A549 (cell line): ENCODE results near the gene SLC25A26. TPM values are rescaled to one million over a fixed set of nuclear protein-coding genes. Genes with fewer than 3 reads are reported as not detected.

Experiments used
- ATAC-seq, 2 experiments: fragments of 200-7000 bp in 1 of 2; fragments of >200 bp in 1 of 2; cut with Nextera tagmentation in 1 of 2; cut with Tn5 transposase in 1 of 2; 3 replicates each; pipeline versions ENCODE4 v1.8.0 to v1.9.1; 2018 to 2020; ENCODE audit warnings: mild to moderate bottlenecking in 1 of 2, moderate library complexity in 1 of 2
- CTCF ChIA-PET: fragments of 300-600 bp; sonication (Branson Sonifier 250); formaldehyde crosslinking; extraction: SDS; loops from one replicate; lab custom pipeline; 2021; ENCODE audit warnings: antibody characterized with exemption, inconsistent platforms; lab: Yijun Ruan, JAX
- POLR2A ChIA-PET: fragments of 350-600 bp; formaldehyde crosslinking; extraction: SDS; loops from one replicate; lab custom pipeline; 2021; ENCODE audit warnings: antibody characterized with exemption, inconsistent platforms; lab: Yijun Ruan, JAX
- DNase-seq, 2 experiments: peaks; one replicate each; pipeline versions ENCODE4 v3.0.0 to v3.0.0-alpha.2; 2011 to 2016; ENCODE audit warnings: low read depth in 1 of 2, low spot score in 1 of 2
- FAIRE-seq: peaks from 2 replicates; lab custom pipeline; 2011; peaks lifted over from hg19 to GRCh38; lab: Jason Lieb, UNC
- H3K27ac ChIP-seq, 2 experiments: fragments of >200 bp; sonication (Bioruptor Twin); formaldehyde crosslinking; 3 replicates each; pipeline ENCODE4 v1.5.1; 2016 to 2017
- H3K4me1 ChIP-seq: fragments of >200 bp; sonication (Bioruptor Twin); formaldehyde crosslinking; 3 replicates; pipeline ENCODE4 v1.6.1; 2016
- H3K4me2 ChIP-seq: fragments of >200 bp; sonication (Bioruptor Twin); formaldehyde crosslinking; 3 replicates; pipeline ENCODE4 v1.6.1; 2016
- H3K4me3 ChIP-seq: fragments of >200 bp; sonication (Bioruptor Twin); formaldehyde crosslinking; 3 replicates; pipeline ENCODE4 v1.5.1; 2016
- H3K9me3 ChIP-seq: fragments of >200 bp; sonication (Bioruptor Twin); formaldehyde crosslinking; 3 replicates; pipeline ENCODE4 v1.6.1; 2016
- CBX8 ChIP-seq: fragments of 200-600 bp; sonication (generic); IDR thresholded peaks from 2 replicates; pipeline ENCODE4 v1.6.1; 2016
- CHD4 ChIP-seq: fragments of 200-600 bp; sonication (generic); IDR thresholded peaks from 2 replicates; pipeline ENCODE4 v1.6.1; 2016; ENCODE audit warnings: antibody characterized with exemption, mild to moderate bottlenecking, borderline replicate concordance
- CTCF ChIP-seq: fragments of >200 bp; sonication (Bioruptor Twin); formaldehyde crosslinking; IDR thresholded peaks from 3 replicates; pipeline ENCODE4 v1.5.1; 2016
- E2F6 ChIP-seq: IDR thresholded peaks from 2 replicates; pipeline ENCODE4 v1.6.1; 2012; ENCODE audit warnings: low read depth, borderline replicate concordance
- EHMT2 ChIP-seq: fragments of 200-600 bp; sonication (generic); IDR thresholded peaks from 2 replicates; pipeline ENCODE4 v1.6.1; 2016; ENCODE audit warnings: antibody characterized with exemption, low read depth, mild to moderate bottlenecking, moderate library complexity
- FOSB ChIP-seq: fragments of 250-450 bp; sonication (Bioruptor Pico); IDR thresholded peaks from 2 replicates; pipeline ENCODE4 v1.5.0; 2020; ENCODE audit warnings: mild to moderate bottlenecking, moderate library complexity
- FOSL2 ChIP-seq, 2 experiments: fragments of 450-650 bp in 1 of 2; fragments of >200 bp in 1 of 2; sonication (Bioruptor Twin) in 1 of 2; formaldehyde crosslinking; IDR thresholded peaks; 2 replicates each; pipeline versions ENCODE4 v1.5.0 to v1.6.1; 2016 to 2020; ENCODE audit warnings: mild to moderate bottlenecking in 1 of 2, moderate library complexity in 1 of 2
- HMGXB4 ChIP-seq: fragments of 250-450 bp; sonication (Bioruptor Pico); IDR thresholded peaks from 2 replicates; pipeline ENCODE4 v1.5.0; 2021; ENCODE audit warnings: mild to moderate bottlenecking, moderate library complexity, borderline replicate concordance
- HOXA7 ChIP-seq: fragments of 250-450 bp; sonication (Bioruptor Pico); IDR thresholded peaks from 2 replicates; pipeline ENCODE4 v1.5.0; 2020; ENCODE audit warnings: mild to moderate bottlenecking, moderate library complexity
- NFE2L2 ChIP-seq: fragments of 150-350 bp; conservative IDR thresholded peaks from 2 replicates; pipeline ENCODE4 v1.6.1; 2014; ENCODE audit warnings: low read length
- NPAS2 ChIP-seq: fragments of 250-450 bp; sonication (Bioruptor Pico); IDR thresholded peaks from 2 replicates; pipeline ENCODE4 v1.8.0; 2022; ENCODE audit warnings: mild to moderate bottlenecking, moderate library complexity, borderline replicate concordance
- POLR2AphosphoS2 ChIP-seq: conservative IDR thresholded peaks from 2 replicates; pipeline ENCODE4 v1.6.1; 2012; ENCODE audit warnings: low read length, improper control_type of control experiment, inconsistent platforms
- RNF2 ChIP-seq: fragments of 200-600 bp; sonication (generic); IDR thresholded peaks from 2 replicates; pipeline ENCODE4 v1.6.1; 2016; ENCODE audit warnings: low read depth, mild to moderate bottlenecking, antibody characterized with exemption, moderate library complexity, borderline replicate concordance
- SMC3 ChIP-seq: fragments of >200 bp; sonication (Bioruptor Twin); formaldehyde crosslinking; IDR thresholded peaks from 3 replicates; pipeline ENCODE4 v1.6.1; 2018; ENCODE audit warnings: inconsistent platforms
- SREBF2 ChIP-seq: fragments of 450-650 bp; IDR thresholded peaks from 2 replicates; pipeline ENCODE4 v1.6.1; 2014; ENCODE audit warnings: mild to moderate bottlenecking, moderate library complexity
- ZC3H11A ChIP-seq: fragments of 450-650 bp; IDR thresholded peaks from 2 replicates; pipeline ENCODE4 v1.6.1; 2014; ENCODE audit warnings: antibody characterized with exemption, mild to moderate bottlenecking
- ZNF302 ChIP-seq: fragments of 250-450 bp; sonication (Bioruptor Pico); IDR thresholded peaks from 2 replicates; pipeline ENCODE4 v1.9.0; 2021; ENCODE audit warnings: inconsistent platforms, mild to moderate bottlenecking, moderate library complexity
- ZSCAN20 ChIP-seq: fragments of 250-450 bp; sonication (Bioruptor Pico); IDR thresholded peaks from 2 replicates; pipeline ENCODE4 v1.8.0; 2022; ENCODE audit warnings: mild to moderate bottlenecking, moderate library complexity
- WGBS: methylation state at CpG from one replicate; pipeline ENCODE4 v1.1.6; 2017; ENCODE audit errors: missing lambda C conversion rate; 5-methylcytosine and 5-hydroxymethylcytosine counted together
- polyA plus RNA-seq, 4 experiments: library from polyadenylated mRNA; depleted of rRNA in 3 of 4; stranded (reverse); fragments of >200 nt; fragmentation: RNase III in 1 of 4; extraction: RNeasy Plus Mini Kit Qiagen cat#74134 plus additional on column Dnase treatment in 1 of 4; gene quantifications; 2 replicates in 3 of 4; 3 replicates in 1 of 4; pipeline ENCODE4 v1.2.3, GENCODE V29; 2011 to 2017
- TF ChIP-seq, protein P1 (sequence below): IDR thresholded peaks from 2 replicates; pipeline ENCODE4 v1.6.1; 2012
- TF ChIP-seq, protein P2 (sequence below): fragments of >200 bp; sonication (Bioruptor Twin); formaldehyde crosslinking; IDR thresholded peaks from 3 replicates; pipeline ENCODE4 v1.6.1; 2016

Gene SLC25A26
- polyA plus RNA-seq, 2 of the 4 experiments (the other 2 are of a cell fraction), result 13.0 to 30.5 TPM

DNA sequence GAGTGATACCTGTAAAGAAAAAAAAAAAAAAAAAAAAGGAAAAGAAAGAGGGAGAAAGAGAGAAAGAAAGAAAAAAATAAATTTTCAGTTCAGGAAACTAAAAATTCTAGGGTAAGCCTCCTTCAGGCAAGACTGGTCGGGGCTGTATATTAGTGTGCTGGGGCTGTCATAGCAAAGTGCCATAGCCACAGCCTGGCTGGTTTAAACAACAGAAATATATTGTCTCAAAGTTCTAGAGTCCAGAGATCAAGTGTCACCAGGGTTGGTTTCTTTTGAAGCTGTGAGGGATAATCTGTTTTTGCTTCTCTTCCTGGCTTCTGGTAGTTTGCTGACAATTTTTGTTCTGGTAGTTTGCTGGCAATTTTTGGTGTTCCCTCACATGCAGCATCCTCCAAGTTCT lies 48.4 kb upstream of the SLC25A26 start:
- H3K4me3 ChIP-seq, result no peak overlapping the region
- no peaks in the 10 kb centered on the region for H3K4me1 ChIP-seq
- TF ChIP-seq CHD4 (no peak), RNF2 (no peak), HOXA7 (CRISPR knock-in tag) (no peak), ZSCAN20 (no peak), ZC3H11A (no peak), HMGXB4 (no peak), POLR2AphosphoS2 (no peak), NPAS2 (CRISPR knock-in tag) (no peak), CBX8 (no peak), CTCF (no peak), ZNF302 (CRISPR knock-in tag) (no peak), SMC3 (no peak), SREBF2 (no peak), FOSL2 (IDR thresholded peaks at IDR 0.05) (no peak), FOSL2 (CRISPR knock-in tag; IDR thresholded peaks at IDR 0.05) (no peak), E2F6 (no peak), FOSB (CRISPR knock-in tag) (no peak)
- TF ChIP-seq, protein P1, sequence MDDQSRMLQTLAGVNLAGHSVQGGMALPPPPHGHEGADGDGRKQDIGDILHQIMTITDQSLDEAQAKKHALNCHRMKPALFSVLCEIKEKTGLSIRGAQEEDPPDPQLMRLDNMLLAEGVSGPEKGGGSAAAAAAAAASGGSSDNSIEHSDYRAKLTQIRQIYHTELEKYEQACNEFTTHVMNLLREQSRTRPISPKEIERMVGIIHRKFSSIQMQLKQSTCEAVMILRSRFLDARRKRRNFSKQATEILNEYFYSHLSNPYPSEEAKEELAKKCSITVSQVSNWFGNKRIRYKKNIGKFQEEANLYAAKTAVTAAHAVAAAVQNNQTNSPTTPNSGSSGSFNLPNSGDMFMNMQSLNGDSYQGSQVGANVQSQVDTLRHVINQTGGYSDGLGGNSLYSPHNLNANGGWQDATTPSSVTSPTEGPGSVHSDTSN, result no peak
- TF ChIP-seq, protein P2, sequence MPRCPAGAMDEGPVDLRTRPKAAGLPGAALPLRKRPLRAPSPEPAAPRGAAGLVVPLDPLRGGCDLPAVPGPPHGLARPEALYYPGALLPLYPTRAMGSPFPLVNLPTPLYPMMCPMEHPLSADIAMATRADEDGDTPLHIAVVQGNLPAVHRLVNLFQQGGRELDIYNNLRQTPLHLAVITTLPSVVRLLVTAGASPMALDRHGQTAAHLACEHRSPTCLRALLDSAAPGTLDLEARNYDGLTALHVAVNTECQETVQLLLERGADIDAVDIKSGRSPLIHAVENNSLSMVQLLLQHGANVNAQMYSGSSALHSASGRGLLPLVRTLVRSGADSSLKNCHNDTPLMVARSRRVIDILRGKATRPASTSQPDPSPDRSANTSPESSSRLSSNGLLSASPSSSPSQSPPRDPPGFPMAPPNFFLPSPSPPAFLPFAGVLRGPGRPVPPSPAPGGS, result no peak
- CTCF ChIA-PET, result interaction anchor here (0.7 to 1.1 kb wide), 2 partner anchors 19 to 33 kb away, joined by 3 read pairs; no protein-coding TSS in a partner anchor
- DNase-seq (no peak), ATAC-seq (no peak), FAIRE-seq (no peak)
- no peak overlapping the region for H3K4me2 ChIP-seq
- H3K9me3 ChIP-seq, result no peaks in the 10 kb centered on the region
- no peak overlapping the region for H3K27ac ChIP-seq
- POLR2A ChIA-PET, result no interaction called here
- 4% methylated on average over 1 of the region's 1 CpG for WGBS

GRCh38 chr3:66177026-66177425 lies 43.8 kb upstream of the SLC25A26 start:
- H3K9me3 ChIP-seq, result no peaks in the 10 kb centered on the region
- 0% methylated on average over 1 of the region's 1 CpG for WGBS

More at GRCh38 chr3:66177026-66177425, 43.8 kb upstream of the SLC25A26 start:
- DNase-seq (no peak), ATAC-seq (no peak), FAIRE-seq (no peak)
- H3K4me1 ChIP-seq, result no peaks in the 10 kb centered on the region
- CTCF ChIA-PET, result no interaction called here
- no peak overlapping the region for H3K4me3 ChIP-seq
- no peak overlapping the region for H3K27ac ChIP-seq
- H3K4me2 ChIP-seq, result no peak overlapping the region
- TF ChIP-seq NFE2L2 (no peak), ZSCAN20 (no peak), EHMT2 (no peak)
- TF ChIP-seq, protein P1, result no peak
- TF ChIP-seq, all 56 proteins: peak for 0
- POLR2A ChIA-PET, result no interaction called here
